ENCODE measurements around the gene BCL2L11.
"Not testable (repeated sequence)": the region's sequence is repeated elsewhere in the genome, so short reads cannot be mapped to it uniquely, and the experiment has no call there.

BCL2L11 gene

DNA sequence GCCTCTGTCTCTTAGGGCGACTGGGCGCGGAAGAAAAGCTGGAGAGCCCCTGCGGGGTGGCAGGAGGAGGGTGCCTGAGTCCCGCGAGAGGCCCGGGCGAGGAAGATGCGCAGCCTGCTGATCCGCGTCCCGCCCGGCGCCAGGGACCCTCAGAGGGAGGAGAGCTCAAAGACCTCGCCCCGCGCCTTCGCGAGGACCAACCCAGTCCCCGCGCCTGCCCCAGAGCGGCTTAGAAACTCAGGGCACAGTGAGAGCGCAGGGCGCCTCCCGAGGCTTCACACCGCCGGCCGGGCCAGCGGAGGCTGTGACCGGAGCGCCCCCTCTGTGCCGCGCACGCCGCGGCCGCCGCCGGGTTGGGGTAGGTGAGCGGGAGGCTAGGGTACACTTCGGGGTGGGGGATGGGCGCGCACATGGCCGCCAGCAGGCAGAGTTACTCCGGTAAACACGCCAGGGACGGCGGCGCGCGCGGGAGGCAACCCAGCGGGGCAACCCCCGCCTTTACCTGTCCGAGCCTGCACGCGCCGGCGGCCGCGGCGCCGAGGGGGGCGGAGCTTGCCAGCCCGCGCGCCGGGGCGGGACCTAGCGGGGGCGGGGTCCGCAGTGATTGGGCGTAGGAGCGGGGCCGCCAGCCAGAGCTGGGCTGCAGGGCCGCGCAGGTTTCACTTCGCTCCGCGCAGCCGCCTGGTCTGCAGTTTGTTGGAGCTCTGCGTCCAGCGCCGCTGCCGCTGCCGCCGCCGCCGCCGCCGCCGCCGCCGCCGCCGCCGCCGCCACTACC is at the start of gene BCL2L11:
Gene BCL2L11 (plus strand): TSS at position 662 of the 775 bp plus-strand sequence. CDS start 2,832 bp downstream, outside the sequence.
- DNase-seq = peak; percentile 69 to 86 (median 80)

DNA sequence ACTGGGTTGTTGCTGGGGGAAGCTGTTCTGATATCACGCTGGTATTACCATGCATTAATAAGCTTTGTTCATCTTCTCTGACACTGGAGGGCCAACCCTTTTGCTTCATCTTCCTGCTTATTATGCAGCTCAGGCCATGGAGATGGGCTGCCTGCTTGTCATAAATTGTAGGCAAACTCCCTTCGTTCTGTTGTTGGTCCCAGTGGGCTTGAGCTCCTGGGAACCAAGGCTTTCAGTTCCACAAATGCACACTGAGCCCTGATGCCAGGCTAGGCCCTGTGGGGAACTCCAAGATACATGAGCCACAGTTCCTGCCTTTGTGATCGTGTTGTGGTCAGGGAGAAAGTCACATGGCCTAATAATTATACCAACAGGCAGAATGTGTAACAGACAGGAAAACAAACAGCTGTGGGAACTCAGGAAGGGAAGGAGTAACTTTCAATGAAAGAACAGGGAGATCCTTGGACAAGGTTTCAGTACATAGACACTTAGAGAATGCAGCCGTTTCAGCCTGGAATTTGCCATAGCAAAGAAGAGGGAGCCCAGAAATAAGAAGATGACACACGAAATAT is 49.0 kb upstream of the BCL2L11 start:
- DNase-seq = no peak

- DNase-seq = no peak
These were observed 48.4 kb upstream of the BCL2L11 start for GRCh38 chr2:111072220-111072871.

GRCh38 chr2:111082659-111083058 is 38.1 kb upstream of the BCL2L11 start:
- DNase-seq = not testable (repeated sequence)

DNA sequence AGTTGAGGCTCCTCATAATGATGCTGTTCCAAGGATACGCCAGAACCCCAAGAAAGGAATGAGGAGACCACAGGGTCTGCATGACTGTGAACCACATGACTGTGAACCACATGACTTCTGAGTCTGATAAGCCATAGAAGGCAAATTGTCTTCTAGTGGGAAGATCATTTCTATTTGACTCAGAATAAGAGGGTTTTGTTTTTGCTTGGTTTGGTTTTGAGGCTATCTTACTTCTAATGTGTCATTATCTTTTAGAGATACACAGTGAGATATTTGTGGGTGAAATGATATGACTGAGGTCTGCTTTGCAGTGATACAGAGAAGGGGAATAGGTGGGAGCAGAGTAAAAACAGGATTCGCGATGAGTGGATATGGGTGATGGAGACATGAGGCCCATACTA is 28.9 kb upstream of the BCL2L11 start:
- no peak for DNase-seq

GRCh38 chr2:111094691-111095090 is 26.0 kb upstream of the BCL2L11 start:
- no peak for DNase-seq

DNA sequence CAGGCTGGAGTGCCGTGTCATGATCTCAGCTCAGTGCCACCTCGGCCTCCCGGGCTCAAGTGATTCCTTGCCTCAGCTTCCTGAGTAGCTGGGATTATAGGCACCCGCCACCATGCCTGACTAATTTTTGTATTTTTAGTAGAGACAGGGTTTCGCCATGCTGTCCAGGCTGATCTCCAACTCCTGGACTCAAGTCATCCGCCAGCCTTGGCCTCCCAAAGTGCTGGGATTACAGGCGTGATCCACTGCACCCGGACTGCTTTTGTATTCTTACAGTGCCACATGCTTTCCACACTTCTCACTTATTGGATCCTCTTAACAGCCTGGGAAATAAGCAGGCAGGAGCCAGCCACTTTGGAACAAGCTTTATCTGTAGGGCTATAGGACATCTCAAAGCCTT is 25.3 kb upstream of the BCL2L11 start:
- no peak for DNase-seq

GRCh38 chr2:111099402-111099801 is 21.3 kb upstream of the BCL2L11 start:
- no peak for DNase-seq

- DNase-seq = no peak
These were observed 20.5 kb upstream of the BCL2L11 start for GRCh38 chr2:111100087-111100764.

GRCh38 chr2:111100765-111101162 is 19.9 kb upstream of the BCL2L11 start:
- DNase-seq = no peak

GRCh38 chr2:111101592-111101991 is 19.1 kb upstream of the BCL2L11 start:
- DNase-seq = no peak

- DNase-seq = no peak
These were observed 18.5 kb upstream of the BCL2L11 start for GRCh38 chr2:111102216-111102615.

DNA sequence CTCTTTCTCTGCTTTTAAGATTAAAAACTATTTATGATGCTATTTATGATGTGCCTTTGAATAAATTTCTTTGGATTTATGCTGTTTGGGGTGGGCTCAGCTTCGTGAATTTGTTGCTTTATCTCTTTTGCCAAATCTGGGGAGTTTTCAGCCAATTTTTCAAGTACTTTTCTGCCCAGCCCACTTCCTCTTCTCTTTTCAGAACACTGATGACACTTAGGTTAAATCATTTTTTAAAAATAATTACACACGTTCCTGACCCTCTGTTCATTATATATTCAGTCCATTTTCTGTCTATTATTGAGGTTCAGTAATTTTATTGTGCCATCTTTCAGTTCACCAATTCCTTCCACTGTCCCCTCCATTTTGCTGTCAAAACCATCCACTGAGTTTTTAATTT is 14.8 kb upstream of the BCL2L11 start:
- no peak for DNase-seq

DNA sequence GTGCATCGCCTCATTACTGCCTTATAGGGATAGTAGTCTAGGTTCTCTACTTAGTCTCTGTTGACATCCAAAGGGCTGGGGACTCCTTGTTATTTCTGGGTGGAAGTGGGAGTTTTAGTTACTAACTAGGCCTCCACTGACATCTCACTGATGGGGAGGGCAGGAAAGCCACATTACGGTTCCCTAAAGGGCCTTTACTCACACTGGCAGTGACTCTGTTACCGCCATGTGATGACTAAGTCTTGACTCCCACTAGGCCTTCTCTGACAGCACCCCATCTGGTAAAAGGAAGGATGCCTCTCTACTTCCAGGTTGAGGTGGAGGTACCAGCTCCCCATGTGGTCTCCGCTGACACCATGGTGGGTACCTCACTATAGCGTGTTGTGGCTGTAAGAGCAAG is 14.0 kb upstream of the BCL2L11 start:
- no peak for DNase-seq

DNA sequence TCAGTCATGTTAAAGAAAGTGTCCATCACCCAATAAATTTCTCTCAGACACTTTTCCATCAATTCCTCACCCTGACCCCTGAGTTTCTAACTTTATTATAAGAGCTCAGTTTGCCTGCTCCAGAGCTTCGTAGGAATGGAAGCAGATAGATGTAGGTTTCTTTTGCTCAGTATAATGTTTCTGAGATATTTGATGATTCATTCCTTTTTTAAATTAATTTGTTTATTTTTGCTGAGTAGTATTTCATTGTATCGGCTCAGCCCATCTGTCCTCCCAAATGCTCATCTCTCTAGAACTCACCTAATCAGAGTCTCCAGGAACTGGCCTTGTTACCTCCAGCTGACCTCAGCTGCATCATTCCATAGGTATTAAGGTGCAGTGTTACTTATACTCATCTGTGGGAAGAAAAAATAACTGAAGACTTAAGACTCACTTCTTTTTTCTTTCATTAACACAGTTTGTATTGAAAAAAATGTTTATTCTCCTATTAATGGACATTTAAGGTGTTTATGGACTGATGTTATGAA is 11.9 kb upstream of the BCL2L11 start:
- no peak for DNase-seq

DNA sequence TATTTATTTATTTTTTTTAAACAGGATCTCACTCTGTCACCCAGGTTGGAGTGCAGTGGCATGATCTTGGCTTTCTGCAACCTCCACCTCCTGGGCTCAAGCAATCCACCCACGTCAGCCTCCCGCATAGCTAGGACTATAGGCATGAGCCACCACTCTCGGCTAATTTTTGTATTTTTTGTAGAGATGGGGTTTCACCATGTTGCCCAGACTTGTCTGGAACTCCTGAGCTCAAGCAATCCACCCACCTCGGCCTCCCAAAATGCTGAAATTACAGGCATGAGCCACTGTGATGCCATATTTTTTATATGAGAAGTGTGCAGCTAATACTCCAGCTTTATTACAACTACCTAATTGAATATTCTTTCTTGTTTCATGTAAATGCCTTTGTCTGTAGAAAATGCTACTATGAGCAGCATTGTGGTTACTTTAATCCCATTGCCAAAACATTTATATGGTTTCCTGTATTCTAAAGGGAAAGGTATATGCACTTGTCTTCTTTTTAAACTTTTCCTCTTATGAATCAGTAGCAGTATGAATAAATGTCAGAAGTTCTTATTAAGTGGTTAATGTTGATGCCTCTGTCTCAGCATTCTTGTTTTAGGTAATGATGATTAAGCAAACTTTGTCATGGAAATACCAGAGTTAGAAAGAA is 9.5 kb upstream of the BCL2L11 start:
- DNase-seq = peak in 1 of 6 experiments; percentile 2

- no peak for DNase-seq
These were observed 6.9 kb upstream of the BCL2L11 start for GRCh38 chr2:111113838-111114237.

DNA sequence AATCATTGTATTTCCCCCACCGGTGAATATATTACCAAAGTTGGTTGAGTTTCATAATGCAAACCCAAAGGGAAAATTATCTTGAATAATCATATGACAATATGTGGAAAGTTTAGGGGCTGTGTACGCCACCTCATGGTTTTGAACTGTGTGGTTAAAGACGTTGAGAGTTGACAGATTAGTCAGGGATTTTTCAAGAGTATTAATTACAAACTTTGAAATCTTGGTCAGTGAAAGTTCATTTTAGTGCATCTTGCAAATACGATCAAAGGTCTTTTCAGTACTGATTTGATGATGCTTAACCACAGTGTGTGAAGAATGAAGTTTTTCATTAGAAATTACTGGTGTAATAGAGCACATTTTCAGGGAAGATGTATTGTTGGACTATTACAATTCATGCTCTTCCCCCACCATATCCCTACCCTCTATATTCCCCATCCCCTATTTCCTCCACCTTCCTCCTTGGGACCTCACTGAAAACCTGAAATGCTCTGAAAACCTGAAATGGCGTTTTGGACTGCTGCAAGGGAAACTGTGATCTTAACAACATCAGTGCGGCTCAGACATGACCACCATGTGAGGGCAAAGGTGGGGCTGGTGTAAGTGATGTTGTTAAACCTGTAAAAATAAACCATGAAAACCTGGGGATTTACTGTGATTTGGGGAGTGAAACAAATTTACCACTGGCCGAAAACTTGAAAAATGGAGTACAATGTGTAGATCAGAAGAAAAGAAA is 4.5 kb upstream of the BCL2L11 start:
- DNase-seq = no peak

GRCh38 chr2:111116843-111117597 is 3.7 kb upstream of the BCL2L11 start:
- DNase-seq = peak; percentile 25 to 67 (median 48)

- peak in 3 of 6 experiments; percentile 5 to 42 (median 36) for DNase-seq
These were observed 2.9 kb upstream of the BCL2L11 start for GRCh38 chr2:111117598-111118480.
